ENCODE data around the gene SHOC2.

The SHOC2 gene

GRCh38 chr10:110919349-110919931 lies at the start of gene SHOC2:
TSS of gene SHOC2 (plus strand) at chr10:110919604. CDS start at chr10:110964359, 44,755 bp downstream.
- DNase-seq: peak; percentile 100

DNA sequence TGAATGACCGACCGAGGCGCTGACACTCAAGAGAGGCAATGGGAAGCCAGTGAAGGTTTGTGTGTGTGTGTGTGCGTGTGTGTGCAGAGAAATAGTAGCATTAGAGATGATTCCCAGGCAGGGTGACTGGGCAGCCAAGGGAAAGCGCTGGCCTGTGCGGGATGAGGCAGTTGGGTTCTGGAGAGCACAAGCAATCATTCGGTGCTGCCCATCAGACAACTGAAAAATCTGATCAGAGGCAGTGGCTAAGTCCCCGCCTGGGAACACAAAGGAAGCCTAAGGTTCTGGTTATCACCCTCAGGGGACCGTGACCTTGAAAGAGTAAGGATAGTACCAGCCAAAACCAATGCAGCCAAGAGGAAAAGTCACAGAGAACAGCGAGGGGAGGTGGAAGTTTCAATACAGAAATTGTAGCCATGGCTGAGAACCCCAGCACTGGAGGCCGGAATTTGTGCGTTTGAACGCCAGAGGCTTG lies 48.5 kb upstream of the SHOC2 start:
- no peak for DNase-seq

DNA sequence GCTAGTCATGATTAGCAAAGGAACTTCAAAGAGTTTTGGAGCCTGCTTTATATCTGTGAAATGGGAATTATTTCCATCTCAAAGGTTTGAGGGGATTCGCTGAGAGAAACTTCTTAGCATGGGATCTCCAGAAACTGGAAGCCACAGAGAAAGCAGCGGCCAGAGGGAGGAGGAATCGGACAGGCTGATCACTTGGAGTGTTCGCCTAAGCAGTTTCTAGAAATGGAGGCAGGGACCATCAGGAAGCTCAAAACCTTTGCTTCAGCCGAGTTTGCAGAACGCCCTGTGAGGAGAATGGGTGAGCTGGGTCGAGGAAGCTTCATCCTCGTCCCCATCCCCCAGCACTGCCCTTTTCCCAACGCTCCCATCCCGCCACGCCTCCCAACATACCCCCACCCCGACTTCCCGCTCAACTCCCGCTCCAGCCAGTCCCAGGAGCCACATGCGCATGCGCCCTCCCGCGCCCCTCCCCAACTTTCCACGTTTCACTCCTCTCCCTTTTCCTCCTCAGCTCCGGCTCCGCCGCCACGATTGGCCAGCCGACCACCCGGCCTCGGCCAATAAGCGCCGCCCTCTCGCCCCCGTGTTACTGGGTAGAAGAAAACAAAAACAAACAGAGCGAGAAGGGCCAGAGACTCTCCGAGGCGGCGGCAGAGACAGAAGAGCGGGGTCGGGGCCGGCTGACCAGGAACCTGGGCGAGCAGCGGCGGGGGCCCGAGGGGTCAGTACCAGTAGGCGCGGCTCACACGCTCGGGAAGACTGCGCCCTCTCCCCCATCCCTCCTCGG lies 47.9 kb upstream of the SHOC2 start, which contains the start of gene PDCD4:
Gene PDCD4 (plus strand): TSS at position 631 of the 787 bp plus-strand sequence. CDS start 4,100 bp downstream, outside the sequence.
- DNase-seq: peak; percentile 95

DNA sequence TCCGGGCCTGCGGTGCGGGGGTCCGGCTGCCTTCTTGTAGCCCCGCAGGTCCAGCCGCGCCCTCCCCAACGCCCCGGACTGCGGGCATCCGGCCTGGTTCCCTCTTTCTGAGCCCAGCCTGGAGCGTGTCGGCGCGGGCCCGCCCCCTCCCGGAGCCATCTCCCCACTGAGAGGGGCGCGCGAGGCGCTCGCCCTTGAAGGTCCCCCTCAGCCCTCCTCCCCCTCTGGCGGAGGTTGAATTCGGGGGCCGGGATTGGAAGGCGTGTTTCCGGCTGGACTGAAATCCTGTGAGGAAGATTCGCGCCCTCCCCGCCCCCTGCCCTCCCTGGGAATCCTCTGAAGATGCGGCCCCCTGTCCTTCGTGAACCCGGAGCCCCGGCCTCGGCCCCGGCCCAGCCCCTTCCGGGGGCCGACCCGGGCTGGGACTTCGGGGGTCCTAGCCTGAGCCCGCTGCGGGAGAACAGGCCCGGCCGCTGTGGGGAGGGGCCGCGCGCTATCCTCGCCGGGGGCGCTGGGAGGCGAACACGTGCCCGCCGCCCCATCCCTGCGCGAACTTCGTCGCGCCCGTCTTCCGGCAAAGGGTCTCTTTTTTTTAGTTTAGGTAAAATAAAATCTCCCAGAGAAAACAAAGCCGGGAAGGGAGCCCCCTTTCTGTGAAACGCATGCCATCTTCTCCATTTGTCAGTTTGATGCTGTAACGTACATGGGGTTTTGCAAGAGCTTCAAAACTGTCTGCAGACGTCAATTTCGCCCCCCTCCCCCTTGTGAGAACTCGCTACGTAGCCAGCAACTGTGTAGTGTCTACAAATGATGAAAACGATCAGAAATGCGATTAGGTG lies 47.0 kb upstream of the SHOC2 start:
- peak; percentile 92 for DNase-seq

DNA sequence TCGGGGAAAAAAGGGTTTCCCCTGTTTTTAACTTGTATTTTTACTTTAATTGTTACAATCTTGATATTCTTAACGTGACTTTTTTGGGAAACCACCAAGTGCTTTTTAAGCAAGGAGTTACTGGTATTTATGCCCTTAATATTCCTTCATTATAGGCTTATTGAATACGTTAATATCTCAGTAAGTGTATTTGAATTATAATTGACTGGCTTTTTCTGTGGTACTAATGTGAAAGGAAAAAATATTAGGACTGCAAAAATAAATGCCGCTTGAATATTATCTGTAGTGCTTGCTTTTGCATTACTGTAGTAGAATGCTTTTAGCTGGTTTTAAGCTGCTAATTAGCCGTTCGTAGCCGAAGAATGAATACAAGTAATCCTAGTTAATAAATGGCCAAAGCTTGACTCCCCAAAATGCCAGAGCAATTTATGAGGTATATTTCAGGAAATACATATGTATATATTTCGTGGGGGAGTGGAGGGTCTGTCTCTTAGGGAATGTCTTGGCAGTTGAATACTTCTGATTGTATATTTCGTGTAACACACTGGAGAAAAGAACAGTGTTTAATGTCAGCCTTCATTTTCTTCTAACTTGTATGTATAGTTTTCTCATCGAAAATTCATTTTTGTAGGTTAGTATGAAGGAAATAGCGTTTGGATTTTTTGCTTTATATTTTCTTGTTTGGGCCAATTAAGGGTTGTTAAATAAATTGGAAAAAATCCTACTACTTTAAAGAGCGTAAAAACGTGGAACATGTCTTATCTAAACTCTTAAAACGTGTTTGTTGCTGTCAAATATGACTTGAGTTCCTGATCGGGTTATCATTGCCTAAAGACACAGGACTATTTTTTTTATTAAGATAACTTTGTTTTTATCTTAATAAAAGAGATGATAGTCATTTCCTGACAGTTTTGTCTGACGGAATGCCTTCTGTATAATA lies 46.1 kb upstream of the SHOC2 start:
- DNase-seq: no peak

DNA sequence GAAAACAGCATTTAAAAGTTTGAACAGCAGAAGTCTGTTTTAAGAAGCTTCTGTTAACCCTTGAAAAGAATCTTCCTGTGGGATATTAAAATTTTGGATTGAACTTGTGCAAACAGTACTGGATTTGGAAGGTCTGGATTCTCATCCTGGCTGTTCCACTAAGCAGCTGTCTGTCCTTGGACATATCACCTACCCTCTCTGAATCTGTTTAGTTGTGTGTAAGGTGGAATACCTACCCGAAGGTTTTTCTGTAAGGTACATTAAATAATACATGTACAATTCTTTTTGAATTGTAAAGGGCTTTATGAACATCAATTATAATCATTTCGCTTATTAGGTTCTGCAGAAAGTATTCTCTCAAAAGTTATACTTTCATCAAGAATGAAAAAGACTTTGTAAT lies 45.5 kb upstream of the SHOC2 start:
- no peak for DNase-seq

DNA sequence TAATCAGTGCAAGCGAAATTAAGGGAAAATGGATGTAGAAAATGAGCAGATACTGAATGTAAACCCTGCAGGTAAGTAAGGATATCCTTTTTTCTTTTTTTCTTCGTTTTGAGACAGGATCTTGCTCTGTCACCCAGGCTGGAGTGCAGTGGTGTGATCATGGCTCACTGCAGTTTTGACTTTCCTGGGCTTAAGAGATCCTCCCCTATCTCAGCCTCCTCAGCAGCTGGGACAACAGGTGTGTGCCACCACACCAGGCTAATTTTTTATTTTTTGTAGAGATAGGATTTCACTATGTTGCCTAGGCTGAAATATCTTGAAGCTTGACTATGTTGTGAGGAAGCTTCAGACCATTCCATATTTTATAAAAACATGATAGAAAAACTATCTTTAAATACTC lies 43.4 kb upstream of the SHOC2 start:
- DNase-seq: no peak

GRCh38 chr10:110876788-110877187 lies 42.6 kb upstream of the SHOC2 start:
- no peak for DNase-seq

DNA sequence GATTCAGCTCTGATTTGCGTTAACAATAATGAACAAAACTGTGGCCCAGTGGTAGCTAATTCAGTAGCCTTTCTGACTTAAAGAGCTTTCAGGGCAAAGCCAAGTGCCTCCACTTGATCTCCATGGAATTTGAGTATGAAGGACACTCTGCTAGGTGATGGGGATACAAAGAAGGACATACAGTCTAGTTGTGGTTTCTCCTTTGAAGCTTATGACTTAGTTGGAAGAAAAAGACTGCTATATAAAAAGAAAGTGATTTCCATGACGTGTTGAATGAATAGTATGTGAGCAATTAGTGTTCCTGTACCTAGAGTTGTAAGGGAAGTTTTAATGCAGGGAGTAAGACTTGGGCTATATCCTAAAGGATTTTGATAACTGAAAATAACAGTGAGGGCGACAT lies 39.4 kb upstream of the SHOC2 start:
- DNase-seq: no peak

GRCh38 chr10:110881247-110881646 lies 38.2 kb upstream of the SHOC2 start:
- DNase-seq: no peak

DNA sequence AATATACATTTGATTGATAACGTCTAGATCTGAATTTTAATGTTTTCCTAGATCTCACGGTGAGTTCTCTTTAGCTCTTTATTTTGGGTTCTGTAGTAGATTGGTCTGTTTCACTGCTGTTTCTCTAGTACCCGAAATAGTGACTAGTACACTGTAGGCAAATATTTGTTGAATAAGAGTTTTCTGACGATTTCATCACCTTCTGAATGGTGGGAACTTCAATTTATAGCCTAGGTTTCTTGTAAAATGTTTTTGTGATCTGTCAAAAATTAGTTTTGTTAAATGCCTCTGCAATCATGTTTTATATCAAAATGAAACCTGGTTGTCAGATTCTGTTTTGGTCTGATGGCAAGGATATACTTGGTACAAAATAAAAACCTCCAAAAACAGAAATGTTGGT lies 37.5 kb upstream of the SHOC2 start:
- DNase-seq: no peak

DNA sequence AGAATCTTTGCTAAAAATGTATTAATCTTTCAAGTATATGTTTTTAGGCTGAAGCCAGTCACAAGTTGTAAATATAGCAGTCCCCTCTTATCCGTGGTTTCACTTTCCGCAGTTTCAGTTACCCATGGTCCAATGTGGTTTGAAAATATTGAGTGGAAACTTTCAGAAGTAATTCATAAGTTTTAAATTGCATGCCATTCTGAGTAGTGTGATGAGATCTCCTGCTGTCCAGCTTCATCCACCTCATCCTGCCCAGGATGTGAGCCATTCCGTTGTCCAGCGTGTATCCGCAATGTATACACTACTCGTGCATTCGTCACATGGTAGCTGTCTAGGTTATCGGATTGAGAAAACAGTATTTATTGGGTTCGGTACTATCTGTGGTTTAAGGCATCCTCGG lies 35.5 kb upstream of the SHOC2 start:
- DNase-seq: peak; percentile 26

DNA sequence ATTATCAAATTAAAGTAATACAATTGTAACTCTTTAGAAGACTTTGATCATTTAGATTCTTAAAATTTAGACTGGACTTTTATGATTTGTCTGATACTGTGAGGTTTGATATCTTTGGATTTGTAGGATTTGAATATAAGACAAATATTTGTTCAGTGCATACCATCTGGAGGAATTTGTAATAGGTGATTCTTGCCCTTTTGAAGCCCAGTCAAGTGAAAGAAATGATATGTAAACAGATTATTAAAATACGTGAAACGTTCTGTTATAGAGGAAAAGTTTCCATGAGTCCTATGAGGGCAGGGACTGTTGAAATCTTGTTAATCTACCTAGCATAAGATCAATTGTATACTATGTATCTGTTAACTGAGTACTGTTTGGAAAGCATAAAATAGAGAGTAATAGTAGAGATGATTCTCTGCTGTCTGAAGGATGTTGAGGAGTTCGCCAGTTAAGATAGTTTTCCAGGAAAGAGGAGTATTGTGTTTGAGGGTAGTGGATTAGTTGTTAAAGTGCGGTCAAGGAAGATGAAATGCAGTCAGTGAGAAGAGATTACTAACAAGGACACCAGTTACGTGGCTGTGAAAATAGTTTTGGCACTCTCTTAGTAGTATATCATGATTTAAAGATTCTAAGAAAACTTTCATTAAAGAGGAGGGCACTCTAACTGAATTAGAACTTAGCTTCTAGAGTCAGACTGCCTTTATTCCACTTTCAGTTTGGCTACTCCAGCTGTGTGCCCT lies 33.3 kb upstream of the SHOC2 start:
- no peak for DNase-seq

DNA sequence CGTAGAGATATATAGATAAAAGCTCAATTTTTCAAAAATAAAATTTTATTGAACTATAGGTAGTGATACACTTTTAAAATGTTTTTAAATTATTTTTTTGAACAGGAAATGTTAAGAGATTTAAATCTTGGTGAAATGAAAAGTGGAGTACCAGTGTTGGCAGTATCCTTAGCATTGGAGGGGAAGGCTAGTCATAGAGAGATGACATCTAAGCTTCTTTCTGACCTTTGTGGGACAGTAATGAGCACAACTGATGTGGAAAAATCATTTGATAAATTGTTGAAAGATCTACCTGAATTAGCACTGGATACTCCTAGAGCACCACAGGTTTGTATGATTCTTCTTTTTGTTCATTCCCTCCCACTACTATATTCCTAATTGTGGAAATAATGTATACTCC lies 31.8 kb upstream of the SHOC2 start:
- no peak for DNase-seq

GRCh38 chr10:110892602-110893288 lies 26.7 kb upstream of the SHOC2 start:
- no peak for DNase-seq

DNA sequence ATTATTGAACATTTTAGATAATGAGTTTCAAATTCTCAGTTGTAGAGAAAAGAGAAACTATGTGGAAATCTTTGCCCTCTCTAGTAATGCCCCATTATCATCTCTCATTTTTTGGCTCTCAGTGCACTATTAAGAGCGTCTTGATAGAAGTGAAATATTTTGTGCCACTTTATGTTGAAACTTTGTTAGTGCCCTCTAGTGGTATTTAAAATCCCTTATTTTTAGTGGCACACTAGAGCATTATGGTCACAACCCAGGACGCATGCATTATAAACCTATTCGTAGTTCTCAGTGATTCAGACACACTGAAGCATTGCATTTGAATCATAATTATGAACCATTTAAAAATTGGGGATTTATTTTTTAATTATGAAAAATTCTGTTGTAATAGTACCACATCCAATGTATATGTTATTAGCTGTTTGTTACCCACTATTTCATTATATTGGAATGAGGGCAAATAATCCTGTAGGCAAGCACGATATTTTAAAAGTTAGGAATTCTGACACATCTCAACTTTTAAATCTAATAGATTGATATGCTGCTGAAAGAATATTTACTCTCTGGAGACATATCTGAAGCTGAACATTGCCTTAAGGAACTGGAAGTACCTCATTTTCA lies 25.7 kb upstream of the SHOC2 start:
- DNase-seq: peak; percentile 78

DNA sequence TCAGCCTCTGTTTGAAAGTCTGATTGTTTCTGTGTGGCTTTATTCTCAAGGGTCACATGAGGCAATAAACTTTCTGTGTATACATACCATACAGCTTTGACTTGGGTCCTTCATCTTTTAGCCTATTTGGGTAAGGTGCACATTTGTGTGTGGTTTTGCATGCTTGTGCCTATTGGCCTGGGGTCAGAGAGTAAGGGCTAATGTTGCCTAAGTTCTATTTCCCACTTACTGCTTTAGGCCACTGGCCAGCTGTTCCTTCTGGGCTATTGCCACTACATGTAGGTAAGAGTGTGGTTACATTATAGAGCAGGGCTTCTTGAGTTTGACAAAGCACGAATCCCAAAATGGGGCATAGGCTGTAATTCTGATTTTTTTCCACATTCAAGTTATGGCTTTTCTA lies 22.2 kb upstream of the SHOC2 start:
- no peak for DNase-seq

DNA sequence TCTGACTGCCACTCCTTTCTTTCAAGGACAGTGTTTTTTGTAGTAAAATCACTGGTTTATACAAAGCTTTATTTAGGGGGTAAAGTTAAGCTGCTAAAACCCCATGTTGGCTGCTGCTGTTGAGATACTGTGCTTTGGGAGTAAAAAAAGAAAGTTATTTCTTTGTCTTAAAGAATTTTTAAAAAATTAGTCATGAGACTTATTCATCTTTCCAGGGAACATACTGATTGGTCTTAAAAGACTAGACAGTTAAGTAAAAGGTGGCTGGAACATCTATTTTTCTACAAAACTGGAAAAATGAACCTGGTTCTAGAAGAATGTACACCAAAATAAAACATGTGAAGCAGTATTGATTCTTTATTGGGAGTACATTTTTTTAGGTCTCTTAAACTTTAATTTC lies 21.0 kb upstream of the SHOC2 start:
- DNase-seq: no peak

GRCh38 chr10:110900983-110901382 lies 18.4 kb upstream of the SHOC2 start:
- DNase-seq: no peak

Data from CD4-positive, alpha-beta T cell treated with Interleukin-17A for 1 hour (primary cell).